ENCODE data around the gene CCL3. TPM values are rescaled to one million over a fixed set of nuclear protein-coding genes. Genes with fewer than 3 reads are reported as not detected.

The CCL3 gene
- total RNA-seq, 2 experiments from 2014 or later, result 230 to 253 TPM

DNA sequence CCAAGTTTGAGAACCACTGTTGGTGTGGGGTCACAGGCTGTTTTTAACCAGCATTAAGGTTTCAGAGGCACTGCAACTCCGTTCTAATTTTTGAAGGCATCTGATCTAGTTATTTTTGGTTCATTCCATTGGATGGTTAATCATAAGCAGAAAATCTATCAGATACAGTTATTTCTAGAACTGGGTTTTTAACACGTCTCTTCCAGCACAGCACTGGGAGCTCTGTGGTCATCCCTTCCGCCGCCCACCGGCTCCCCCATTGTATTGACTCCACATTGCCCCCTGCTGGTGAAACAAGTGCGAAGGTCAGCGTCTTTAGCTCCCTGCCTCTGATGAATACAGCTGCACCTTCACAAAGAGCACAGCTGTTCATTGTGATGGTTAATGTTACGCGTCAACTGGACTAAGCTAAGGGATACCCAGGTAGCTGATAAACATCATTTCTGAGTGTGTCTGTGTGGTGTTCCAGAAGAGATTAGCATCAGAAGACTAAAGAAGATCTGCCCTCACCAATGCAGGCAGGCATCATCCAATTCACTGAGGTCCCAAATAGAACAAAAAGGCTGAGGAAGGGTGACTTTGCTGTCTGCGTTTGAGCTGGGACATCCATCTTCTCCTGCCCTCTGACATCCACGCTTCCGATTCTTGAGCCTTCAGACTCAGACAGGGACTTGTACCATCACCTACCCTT is 17.4 kb downstream of the CCL3 start:
- ChIA-PET POLR2A (interaction anchor here (0.7 to 4.6 kb wide), 10 partner anchors 9 to 99 kb away, joined by 3 to 21 read pairs (median 4); partner anchors contain the start of genes CCL16 and CCL3), CTCF (interaction anchor here (0.6 to 10.2 kb wide), 44 partner anchors 8 to 308 kb away, joined by 3 to 85 read pairs (median 5); partner anchors contain the start of genes CCL16, CCL18 and CCL3)
- Mint-ChIP-seq H3K4me1 (ENCODE audit: low read depth) (peaks cover 49% of the 10 kb centered on the region), H3K36me3 (ENCODE audit: low read depth) (peaks cover 2% of the 10 kb centered on the region), H3K9me3 (peaks cover 4% of the 10 kb centered on the region), H3K27ac (peak overlapping the region; percentile 82), H3K4me3 (no peak overlapping the region), H3K27me3 (peaks cover 2% of the 10 kb centered on the region)
- intact Hi-C loops (cut with micrococcal nuclease), result loop anchor here (5.0 kb wide), 1 partner anchor 100 kb away; no protein-coding TSS in a partner anchor
- ATAC-seq (peak; percentile 85), DNase-seq (peak; percentile 89)
- TF ChIP-seq CTCF (IDR thresholded peaks at IDR 0.05), result peak; percentile 90

DNA sequence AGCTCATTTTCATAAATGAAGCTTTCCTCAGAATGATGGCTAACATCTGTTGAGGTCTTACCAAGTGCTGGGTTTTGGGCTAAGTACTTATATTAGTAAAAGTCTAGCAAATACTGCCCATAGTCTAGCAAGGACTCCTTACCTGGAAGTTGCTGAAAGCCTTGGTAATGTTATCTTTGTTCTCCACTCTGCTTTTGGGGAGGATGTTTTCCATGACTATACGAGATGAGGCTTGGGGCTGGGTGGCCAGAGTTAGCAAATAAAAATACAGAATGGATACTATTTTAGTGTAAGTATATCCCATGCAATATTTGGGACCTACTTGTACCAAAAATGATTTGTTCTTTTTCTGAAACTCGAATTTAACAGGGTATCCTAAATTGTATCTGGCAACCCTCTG is 18.2 kb downstream of the CCL3 start:
- Mint-ChIP-seq H3K4me3 (no peak overlapping the region), H3K27me3 (peaks cover 2% of the 10 kb centered on the region), H3K27ac (peak overlapping the region; percentile 82), H3K9me3 (peaks cover 2% of the 10 kb centered on the region), H3K36me3 (ENCODE audit: low read depth) (peaks cover 2% of the 10 kb centered on the region), H3K4me1 (ENCODE audit: low read depth) (peaks cover 53% of the 10 kb centered on the region)
- ATAC-seq (no peak), DNase-seq (no peak)
- intact Hi-C loops (cut with micrococcal nuclease), result loop anchor here (5.0 kb wide), 1 partner anchor 99 kb away; no protein-coding TSS in a partner anchor
- no peak for TF ChIP-seq CTCF (IDR thresholded peaks at IDR 0.05)
- POLR2A ChIA-PET, result interaction anchor here (0.9 to 4.6 kb wide), 7 partner anchors 10 to 96 kb away, joined by 3 to 21 read pairs (median 6); partner anchors contain the start of gene CCL3
- CTCF ChIA-PET, result interaction anchor here (1.3 to 10.2 kb wide), 22 partner anchors 8 to 307 kb away, joined by 3 to 85 read pairs (median 14); partner anchors contain the start of genes CCL16, CCL18 and CCL3

DNA sequence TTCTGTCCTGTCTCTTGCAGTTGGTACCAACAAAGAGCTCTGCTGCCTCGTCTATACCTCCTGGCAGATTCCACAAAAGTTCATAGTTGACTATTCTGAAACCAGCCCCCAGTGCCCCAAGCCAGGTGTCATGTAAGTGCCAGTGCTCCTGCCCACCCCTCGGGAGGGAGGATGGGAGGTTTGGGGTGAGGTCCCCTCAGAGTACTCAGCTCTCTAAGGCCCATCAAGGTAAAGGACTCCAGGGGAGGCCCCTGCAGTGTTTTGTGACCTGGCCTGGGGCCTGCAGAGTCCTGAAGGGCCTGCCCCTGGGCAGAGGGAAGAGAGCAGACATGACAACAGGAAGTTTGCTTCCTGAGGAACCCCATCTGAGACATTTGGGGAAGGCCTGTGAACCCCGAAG is 19.5 kb downstream of the CCL3 start:
- peaks cover 61% of the 10 kb centered on the region for H3K4me1 Mint-ChIP-seq (ENCODE audit: low read depth)
- no peak overlapping the region for H3K4me3 Mint-ChIP-seq
- intact Hi-C loops (cut with micrococcal nuclease), result loop anchor here (5.0 kb wide), 1 partner anchor 98 kb away; no protein-coding TSS in a partner anchor
- no peak for ATAC-seq
- DNase-seq, result no peak
- H3K36me3 Mint-ChIP-seq (ENCODE audit: low read depth), result no peaks in the 10 kb centered on the region
- ChIA-PET CTCF (interaction anchor here (1.0 to 10.2 kb wide), 6 partner anchors 19 to 93 kb away, joined by 3 to 85 read pairs (median 6); no protein-coding TSS in a partner anchor), POLR2A (interaction anchor here (1.0 to 4.6 kb wide), 4 partner anchors 16 to 172 kb away, joined by 3 to 21 read pairs (median 6); partner anchors contain the start of gene CCL3)
- peak overlapping the region; percentile 39 for H3K27ac Mint-ChIP-seq
- H3K27me3 Mint-ChIP-seq, result peaks cover 4% of the 10 kb centered on the region
- no peaks in the 10 kb centered on the region for H3K9me3 Mint-ChIP-seq
- TF ChIP-seq CTCF (IDR thresholded peaks at IDR 0.05), result no peak

DNA sequence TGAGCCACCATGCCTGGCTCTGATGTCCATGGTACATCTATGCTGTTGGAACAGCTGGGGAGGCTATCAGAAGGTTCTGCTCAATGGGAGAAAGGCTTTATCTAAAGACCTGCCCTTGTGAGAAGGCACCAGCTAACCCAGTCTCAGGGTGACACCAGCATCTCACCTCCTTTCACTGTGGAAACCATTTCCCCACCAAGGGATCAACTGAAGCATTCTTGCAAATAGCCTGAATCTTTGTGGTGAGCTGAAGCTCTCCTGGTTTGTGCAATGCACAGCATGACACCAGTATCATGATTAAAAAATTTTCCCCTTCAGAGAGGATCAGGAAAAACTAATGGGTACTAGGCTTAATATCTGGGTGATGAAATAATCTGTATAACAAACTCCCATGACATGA is 20.8 kb downstream of the CCL3 start:
- intact Hi-C loops (cut with micrococcal nuclease), result no loop called here
- no peak for ATAC-seq
- H3K9me3 Mint-ChIP-seq, result no peaks in the 10 kb centered on the region
- POLR2A ChIA-PET, result no interaction called here
- H3K4me3 Mint-ChIP-seq, result no peak overlapping the region
- DNase-seq, result no peak
- no peak for TF ChIP-seq CTCF (IDR thresholded peaks at IDR 0.05)
- peaks cover 54% of the 10 kb centered on the region for H3K4me1 Mint-ChIP-seq (ENCODE audit: low read depth)
- CTCF ChIA-PET, result interaction anchor here (1.1 to 10.2 kb wide), 6 partner anchors 8 to 100 kb away, joined by 3 to 85 read pairs (median 4); no protein-coding TSS in a partner anchor
- H3K27ac Mint-ChIP-seq, result peak overlapping the region; percentile 39
- H3K36me3 Mint-ChIP-seq (ENCODE audit: low read depth), result no peaks in the 10 kb centered on the region
- peaks cover 4% of the 10 kb centered on the region for H3K27me3 Mint-ChIP-seq

- Mint-ChIP-seq H3K9me3 (no peaks in the 10 kb centered on the region), H3K27ac (peak overlapping the region; percentile 72), H3K36me3 (ENCODE audit: low read depth) (no peaks in the 10 kb centered on the region), H3K27me3 (peaks cover 4% of the 10 kb centered on the region), H3K4me1 (ENCODE audit: low read depth) (peaks cover 48% of the 10 kb centered on the region), H3K4me3 (no peak overlapping the region)
- peak; percentile 37 for DNase-seq
- no peak for TF ChIP-seq CTCF (IDR thresholded peaks at IDR 0.05)
- ATAC-seq, result no peak
- ChIA-PET CTCF (interaction anchor here (1.1 to 10.2 kb wide), 5 partner anchors 9 to 99 kb away, joined by 3 to 85 read pairs (median 6); no protein-coding TSS in a partner anchor), POLR2A (no interaction called here)
- intact Hi-C loops (cut with micrococcal nuclease), result no loop called here
These were observed 21.4 kb downstream of the CCL3 start for GRCh38 chr17:36068524-36068923.
